HEK293 (cell line): Measurements from ENCODE around the gene BTBD9.

ENCODE experiments used
- CTCF ChIA-PET: fragments of 350-600 bp; formaldehyde crosslinking; extraction: SDS; loops from one replicate; lab custom pipeline; 2021; ENCODE audit warnings: antibody characterized with exemption; lab: Yijun Ruan, JAX
- POLR2A ChIA-PET: fragments of 300-600 bp; formaldehyde crosslinking; extraction: SDS; loops from one replicate; lab custom pipeline; 2020; ENCODE audit warnings: antibody characterized with exemption, inconsistent platforms; lab: Yijun Ruan, JAX
- H3K27ac ChIP-seq: fragments of 200-500 bp; sonication (Bioruptor generic); 2 replicates; pipeline ENCODE4 v1.5.1; 2014; ENCODE audit warnings: low read depth, low read length, control low read depth, inconsistent platforms; ENCODE audit errors: extremely low read depth
- H3K36me3 ChIP-seq, 2 experiments: fragments of 200-500 bp in 1 of 2; sonication (Bioruptor generic) in 1 of 2; 1 replicate in 1 of 2; 2 replicates in 1 of 2; pipeline ENCODE4 v1.5.1; 2014 to 2017; ENCODE audit warnings: inconsistent platforms in 2 of 2, low read length in 2 of 2; ENCODE audit not compliant: control insufficient read depth in 2 of 2, insufficient read depth in 1 of 2
- H3K4me1 ChIP-seq: fragments of 200-500 bp; sonication (Bioruptor generic); 2 replicates; pipeline ENCODE4 v1.5.1; 2014; ENCODE audit warnings: mild to moderate bottlenecking, low read length, inconsistent platforms; ENCODE audit not compliant: control insufficient read depth, insufficient read depth
- H3K4me3 ChIP-seq: 2 replicates; pipeline ENCODE4 v1.5.1; 2011; ENCODE audit warnings: low read depth, mild to moderate bottlenecking, control low read depth, low read length, moderate library complexity
- H3K9me3 ChIP-seq: fragments of 200-500 bp; sonication (Bioruptor generic); 2 replicates; pipeline ENCODE4 v1.5.1; 2014; ENCODE audit warnings: low read depth, low read length, inconsistent platforms; ENCODE audit not compliant: control insufficient read depth, insufficient read depth
- ATF2 ChIP-seq: fragments of 450-650 bp; formaldehyde crosslinking; IDR thresholded peaks from 2 replicates; pipeline ENCODE4 v1.5.1; 2016; ENCODE audit warnings: missing biosample characterization, missing genetic modification characterization, low read depth
- GLI4 ChIP-seq: fragments of 450-650 bp; formaldehyde crosslinking; IDR thresholded peaks from 2 replicates; pipeline ENCODE4 v1.5.1; 2016; ENCODE audit warnings: missing biosample characterization, missing genetic modification characterization
- GLIS1 ChIP-seq: fragments of 450-650 bp; formaldehyde crosslinking; IDR thresholded peaks from 2 replicates; pipeline ENCODE4 v1.5.1; 2016; ENCODE audit warnings: missing biosample characterization, missing genetic modification characterization
- KLF16 ChIP-seq: fragments of 450-650 bp; formaldehyde crosslinking; IDR thresholded peaks from 2 replicates; pipeline ENCODE4 v1.5.1; 2017; ENCODE audit warnings: missing biosample characterization, missing genetic modification characterization
- KLF17 ChIP-seq: fragments of 450-650 bp; formaldehyde crosslinking; IDR thresholded peaks from 2 replicates; pipeline ENCODE4 v1.5.1; 2016; ENCODE audit warnings: missing biosample characterization, missing genetic modification characterization
- MYNN ChIP-seq: fragments of 450-650 bp; formaldehyde crosslinking; IDR thresholded peaks from 2 replicates; pipeline ENCODE4 v1.5.1; 2016; ENCODE audit warnings: missing biosample characterization, missing genetic modification characterization, borderline replicate concordance
- OSR2 ChIP-seq: fragments of 450-650 bp; formaldehyde crosslinking; IDR thresholded peaks from 2 replicates; pipeline ENCODE4 v1.5.1; 2016; ENCODE audit warnings: missing biosample characterization, missing genetic modification characterization
- PRDM1 ChIP-seq: fragments of 450-650 bp; formaldehyde crosslinking; IDR thresholded peaks from 2 replicates; pipeline ENCODE4; 2016; ENCODE audit warnings: missing biosample characterization, missing genetic modification characterization
- REST ChIP-seq: fragments of 450-650 bp; formaldehyde crosslinking; IDR thresholded peaks from 2 replicates; pipeline ENCODE4 v1.5.1; 2016; ENCODE audit warnings: missing biosample characterization, missing genetic modification characterization
- SP7 ChIP-seq: fragments of 450-650 bp; formaldehyde crosslinking; IDR thresholded peaks from 2 replicates; pipeline ENCODE4 v1.5.1; 2016; ENCODE audit warnings: missing biosample characterization, missing genetic modification characterization
- ZBTB17 ChIP-seq: fragments of 450-650 bp; formaldehyde crosslinking; IDR thresholded peaks from 2 replicates; pipeline ENCODE4 v1.5.1; 2016; ENCODE audit warnings: missing biosample characterization, missing genetic modification characterization
- ZBTB8A ChIP-seq: fragments of 450-650 bp; formaldehyde crosslinking; IDR thresholded peaks from 2 replicates; pipeline ENCODE4 v1.5.1; 2016; ENCODE audit warnings: missing biosample characterization, missing genetic modification characterization
- ZNF169 ChIP-seq: fragments of 450-650 bp; formaldehyde crosslinking; IDR thresholded peaks from 2 replicates; pipeline ENCODE4 v1.5.1; 2016; ENCODE audit warnings: missing biosample characterization, missing genetic modification characterization
- ZNF221 ChIP-seq: fragments of 450-650 bp; formaldehyde crosslinking; IDR thresholded peaks from 2 replicates; pipeline ENCODE4 v1.5.1; 2017; ENCODE audit warnings: missing biosample characterization, missing genetic modification characterization, borderline replicate concordance
- ZNF248 ChIP-seq: fragments of 450-650 bp; formaldehyde crosslinking; IDR thresholded peaks from 2 replicates; pipeline ENCODE4 v1.5.1; 2017; ENCODE audit warnings: missing biosample characterization, missing genetic modification characterization
- ZNF280D ChIP-seq: fragments of 450-650 bp; formaldehyde crosslinking; IDR thresholded peaks from 2 replicates; pipeline ENCODE4 v1.5.1; 2016; ENCODE audit warnings: missing biosample characterization, missing genetic modification characterization
- ZNF391 ChIP-seq: fragments of 450-650 bp; formaldehyde crosslinking; IDR thresholded peaks from 2 replicates; pipeline ENCODE4 v1.5.1; 2016; ENCODE audit warnings: low read depth, missing biosample characterization, missing genetic modification characterization, borderline replicate concordance
- ZNF501 ChIP-seq: fragments of 450-650 bp; formaldehyde crosslinking; IDR thresholded peaks from 2 replicates; pipeline ENCODE4 v1.5.1; 2016; ENCODE audit warnings: missing biosample characterization, missing genetic modification characterization
- ZNF544 ChIP-seq: fragments of 450-650 bp; formaldehyde crosslinking; IDR thresholded peaks from 2 replicates; pipeline ENCODE4 v1.5.0; 2017; ENCODE audit warnings: missing biosample characterization, missing genetic modification characterization
- ZNF555 ChIP-seq: fragments of 450-650 bp; formaldehyde crosslinking; conservative IDR thresholded peaks from 2 replicates; pipeline ENCODE4 v1.5.1; 2017; ENCODE audit warnings: missing biosample characterization, mild to moderate bottlenecking, missing genetic modification characterization, inconsistent platforms
- ZNF610 ChIP-seq: fragments of 450-650 bp; formaldehyde crosslinking; IDR thresholded peaks from 2 replicates; pipeline ENCODE4 v1.5.1; 2016; ENCODE audit warnings: missing biosample characterization, missing genetic modification characterization, borderline replicate concordance
- ZNF830 ChIP-seq: fragments of 450-650 bp; IDR thresholded peaks from 2 replicates; pipeline ENCODE4 v1.5.0; 2018; ENCODE audit warnings: missing biosample characterization, missing genetic modification characterization, low read depth, mild to moderate bottlenecking, moderate library complexity

Gene BTBD9

GRCh38 chr6:38586992-38587391 lies 52.7 kb downstream of the BTBD9 start:
- ChIA-PET CTCF (no interaction called here), POLR2A (no interaction called here)
- Histone ChIP-seq H3K9me3 (no peaks in the 10 kb centered on the region), H3K4me3 (no peak overlapping the region), H3K36me3 (peaks cover 0 to 5% of the 10 kb centered on the region in 2 experiments; a peak in 1 of 3 replicates)
- TF ChIP-seq GLI4 (tag by site-specific recombination) (no peak), ZNF248 (tag by site-specific recombination) (no peak), ATF2 (tag by site-specific recombination) (no peak), KLF17 (no peak), MYNN (no peak), PRDM1 (no peak), OSR2 (no peak), ZNF544 (tag by site-specific recombination) (no peak), ZNF501 (tag by site-specific recombination) (no peak), ZNF391 (tag by site-specific recombination) (no peak)
- TF ChIP-seq, all 188 proteins: peak for 0
- H3K4me1 ChIP-seq, result no peaks in the 10 kb centered on the region
- H3K27ac ChIP-seq, result no peak overlapping the region

- H3K9me3 ChIP-seq, result no peaks in the 10 kb centered on the region
- ChIA-PET CTCF (interaction anchor here (0.7 to 1.2 kb wide), 3 partner anchors 10 to 114 kb away, joined by 3 to 4 read pairs (median 3); no protein-coding TSS in a partner anchor), POLR2A (no interaction called here)
- H3K4me3 ChIP-seq, result no peak overlapping the region
- no peaks in the 10 kb centered on the region for H3K36me3 ChIP-seq
- no peak overlapping the region for H3K27ac ChIP-seq
- H3K4me1 ChIP-seq, result no peaks in the 10 kb centered on the region
- no peak for TF ChIP-seq SP7 (tag by site-specific recombination)
- TF ChIP-seq ZNF280D, result no peak
- no peak for TF ChIP-seq ZBTB17
- no peak for TF ChIP-seq ZNF169 (tag by site-specific recombination)
- TF ChIP-seq GLIS1 (tag by site-specific recombination), result no peak
- TF ChIP-seq ZNF221, result no peak
- TF ChIP-seq ZNF555 (tag by site-specific recombination), result no peak
- TF ChIP-seq ZNF610 (tag by site-specific recombination), result no peak
- no peak for TF ChIP-seq ZNF830 (tag by site-specific recombination)
- no peak for TF ChIP-seq REST (tag by site-specific recombination)
- no peak for TF ChIP-seq GLI4 (tag by site-specific recombination)
- TF ChIP-seq ZBTB8A, result no peak
- TF ChIP-seq KLF16 (tag by site-specific recombination), result no peak
Observed at GRCh38 chr6:38584731-38585130, 55.0 kb downstream of the BTBD9 start.
